Gastrocnemius medialis (tissue), 4 donors: ENCODE results near the gene SUSD4.

Experiments
- CTCF ChIP-seq, 5 experiments: fragments of 450-650 bp in 3 of 5; fragments of 200-600 bp in 2 of 5; sonication (generic) in 2 of 5; IDR thresholded peaks in 4 of 5; conservative IDR thresholded peaks in 1 of 5; 1 replicate in 4 of 5; 2 replicates in 1 of 5; pipeline ENCODE4 v1.5.1; 2016 to 2019; ENCODE audit warnings: antibody characterized with exemption in 5 of 5, mild to moderate bottlenecking in 3 of 5, moderate library complexity in 3 of 5
- POLR2A ChIP-seq, 2 donors: fragments of 450-650 bp; IDR thresholded peaks; one replicate each; pipeline ENCODE4 v1.6.1; 2017; ENCODE audit warnings: antibody characterized with exemption in 2 of 2, mild to moderate bottlenecking in 2 of 2, moderate library complexity in 2 of 2

GRCh38 chr1:223298701-223299100, 65.3 kb downstream of the SUSD4 start:
- TF ChIP-seq CTCF (IDR thresholded peaks at IDR 0.05 in 4 of 5, conservative IDR thresholded peaks at IDR 0.05 in 1 of 5) = no peak
- TF ChIP-seq POLR2A (IDR thresholded peaks at IDR 0.05) = no peak
